IPS-15b (cell line): Measurements from ENCODE around the gene ASTN2.

Source experiments
- H3K27me3 ChIP-seq: one replicate; pipeline ENCODE4 v1.6.1; 2013; ENCODE audit warnings: low read length; ENCODE audit not compliant: control insufficient read depth, insufficient read depth
- H3K36me3 ChIP-seq: one replicate; pipeline ENCODE4 v1.6.1; 2013; ENCODE audit warnings: low read length; ENCODE audit not compliant: control insufficient read depth, insufficient read depth
- H3K4me1 ChIP-seq: one replicate; pipeline ENCODE4 v1.6.1; 2013; ENCODE audit warnings: mild to moderate bottlenecking, low read length; ENCODE audit not compliant: control insufficient read depth, insufficient read depth
- H3K4me3 ChIP-seq: one replicate; pipeline ENCODE4 v1.5.1; 2013; ENCODE audit warnings: low read depth, low read length
- H3K9ac ChIP-seq: one replicate; pipeline ENCODE4 v1.6.1; 2013; ENCODE audit warnings: low read depth, mild to moderate bottlenecking, low read length
- H3K9me3 ChIP-seq: one replicate; pipeline ENCODE4 v1.6.1; 2013; ENCODE audit warnings: mild to moderate bottlenecking, low read length; ENCODE audit not compliant: control insufficient read depth, insufficient read depth

The ASTN2 gene

DNA sequence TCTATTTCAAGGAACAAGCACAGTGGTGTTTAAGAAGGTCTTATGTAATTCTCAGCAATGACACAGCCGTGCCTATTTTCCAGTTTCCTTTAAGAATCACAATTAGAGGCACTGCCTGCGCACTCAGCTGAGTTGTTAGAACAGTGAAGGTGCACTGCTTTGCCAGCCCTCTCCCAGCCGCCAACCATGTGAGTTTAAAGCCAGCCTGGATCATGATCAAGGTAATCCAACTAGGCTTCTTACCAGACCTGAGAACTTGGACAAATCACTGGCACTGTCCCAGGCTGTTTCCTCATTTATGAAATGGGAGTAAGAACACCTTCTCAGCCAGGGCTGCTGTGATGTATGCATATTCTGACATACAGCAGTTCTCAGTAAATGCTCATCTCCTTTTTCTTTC, 99.6 kb downstream of the ASTN2 start:
- Histone ChIP-seq H3K36me3 (no peaks in the 10 kb centered on the region), H3K9me3 (no peaks in the 10 kb centered on the region), H3K4me3 (no peak overlapping the region), H3K27me3 (no peaks in the 10 kb centered on the region), H3K9ac (no peak overlapping the region), H3K4me1 (peaks cover 3% of the 10 kb centered on the region)

GRCh38 chr9:117313989-117314388, 100.9 kb downstream of the ASTN2 start:
- Histone ChIP-seq H3K27me3 (no peaks in the 10 kb centered on the region), H3K4me1 (peaks cover 3% of the 10 kb centered on the region)

GRCh38 chr9:117307701-117308100, 107.2 kb downstream of the ASTN2 start:
- Histone ChIP-seq H3K27me3 (no peaks in the 10 kb centered on the region), H3K9ac (no peak overlapping the region), H3K9me3 (no peaks in the 10 kb centered on the region), H3K36me3 (no peaks in the 10 kb centered on the region), H3K4me3 (no peak overlapping the region), H3K4me1 (no peaks in the 10 kb centered on the region)

More at GRCh38 chr9:117313989-117314388, 100.9 kb downstream of the ASTN2 start:
- no peak overlapping the region for H3K9ac ChIP-seq
- H3K9me3 ChIP-seq = no peaks in the 10 kb centered on the region
- H3K36me3 ChIP-seq = no peaks in the 10 kb centered on the region
- no peak overlapping the region for H3K4me3 ChIP-seq

- no peaks in the 10 kb centered on the region for H3K36me3 ChIP-seq
- no peaks in the 10 kb centered on the region for H3K27me3 ChIP-seq
- peaks cover 5% of the 10 kb centered on the region for H3K4me1 ChIP-seq
- H3K4me3 ChIP-seq = no peak overlapping the region
- H3K9me3 ChIP-seq = no peaks in the 10 kb centered on the region
- no peak overlapping the region for H3K9ac ChIP-seq
These were observed 108.8 kb downstream of the ASTN2 start for GRCh38 chr9:117306032-117306431.

- Histone ChIP-seq H3K4me3 (no peak overlapping the region), H3K36me3 (no peaks in the 10 kb centered on the region), H3K9me3 (no peaks in the 10 kb centered on the region), H3K4me1 (peaks cover 5% of the 10 kb centered on the region), H3K27me3 (no peaks in the 10 kb centered on the region), H3K9ac (no peak overlapping the region)
These were observed 109.4 kb downstream of the ASTN2 start for GRCh38 chr9:117305454-117305853.

GRCh38 chr9:117304549-117304948, 110.3 kb downstream of the ASTN2 start:
- no peaks in the 10 kb centered on the region for H3K36me3 ChIP-seq
- H3K27me3 ChIP-seq = no peaks in the 10 kb centered on the region
- no peak overlapping the region for H3K4me3 ChIP-seq
- H3K4me1 ChIP-seq = peaks cover 5% of the 10 kb centered on the region
- no peaks in the 10 kb centered on the region for H3K9me3 ChIP-seq
- H3K9ac ChIP-seq = no peak overlapping the region

DNA sequence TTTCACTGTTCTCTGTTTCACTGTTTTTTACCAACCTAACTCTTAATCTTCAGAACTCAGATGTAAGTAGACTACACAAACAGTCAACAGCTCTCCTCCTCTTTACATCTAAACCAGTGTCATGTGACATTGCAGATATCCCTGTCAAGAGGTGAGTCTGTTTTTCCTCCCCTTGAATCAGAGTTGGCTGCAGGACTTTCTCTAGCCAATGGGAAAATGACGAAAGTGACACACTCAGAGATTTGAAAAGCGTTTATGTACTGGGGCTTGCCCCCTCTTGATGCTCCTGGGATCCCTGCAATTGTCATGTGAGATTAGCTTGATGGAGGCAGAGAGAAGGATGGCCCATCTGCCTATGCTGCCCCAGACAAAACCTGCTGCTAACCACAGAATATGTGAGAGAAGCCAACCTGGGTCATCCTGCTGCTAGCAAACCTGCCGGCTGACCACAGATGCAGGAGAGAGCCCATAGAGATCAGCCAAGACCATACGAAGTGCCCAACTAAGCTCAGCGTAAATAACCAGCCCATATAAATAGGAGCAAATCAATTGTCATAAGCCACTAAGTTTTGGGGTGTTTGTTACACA, 111.1 kb downstream of the ASTN2 start:
- Histone ChIP-seq H3K4me1 (peaks cover 5% of the 10 kb centered on the region), H3K4me3 (no peak overlapping the region), H3K9me3 (no peaks in the 10 kb centered on the region), H3K27me3 (no peaks in the 10 kb centered on the region), H3K36me3 (no peaks in the 10 kb centered on the region), H3K9ac (no peak overlapping the region)

DNA sequence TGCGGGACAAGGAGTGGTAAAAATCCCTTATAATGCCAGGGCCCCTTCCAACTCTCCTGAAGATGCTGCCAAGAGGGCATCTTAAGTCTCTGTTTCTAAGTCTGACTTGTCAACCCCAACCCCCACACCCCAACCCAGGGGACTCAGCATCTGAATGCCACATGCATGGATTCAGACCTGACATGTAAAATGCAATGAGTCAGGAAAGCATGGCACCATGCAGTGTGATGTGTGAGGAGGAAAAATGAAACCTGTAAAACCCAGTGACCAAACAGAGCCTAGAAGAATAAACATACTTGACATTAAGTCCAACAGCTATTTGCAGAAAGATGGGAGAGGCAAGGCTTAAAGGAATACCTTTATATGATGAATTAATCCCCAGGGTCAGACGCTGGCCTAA, 112.4 kb downstream of the ASTN2 start:
- H3K4me3 ChIP-seq = no peak overlapping the region
- no peaks in the 10 kb centered on the region for H3K27me3 ChIP-seq
- H3K4me1 ChIP-seq = peaks cover 5% of the 10 kb centered on the region
- no peaks in the 10 kb centered on the region for H3K9me3 ChIP-seq
- H3K36me3 ChIP-seq = no peaks in the 10 kb centered on the region
- no peak overlapping the region for H3K9ac ChIP-seq

DNA sequence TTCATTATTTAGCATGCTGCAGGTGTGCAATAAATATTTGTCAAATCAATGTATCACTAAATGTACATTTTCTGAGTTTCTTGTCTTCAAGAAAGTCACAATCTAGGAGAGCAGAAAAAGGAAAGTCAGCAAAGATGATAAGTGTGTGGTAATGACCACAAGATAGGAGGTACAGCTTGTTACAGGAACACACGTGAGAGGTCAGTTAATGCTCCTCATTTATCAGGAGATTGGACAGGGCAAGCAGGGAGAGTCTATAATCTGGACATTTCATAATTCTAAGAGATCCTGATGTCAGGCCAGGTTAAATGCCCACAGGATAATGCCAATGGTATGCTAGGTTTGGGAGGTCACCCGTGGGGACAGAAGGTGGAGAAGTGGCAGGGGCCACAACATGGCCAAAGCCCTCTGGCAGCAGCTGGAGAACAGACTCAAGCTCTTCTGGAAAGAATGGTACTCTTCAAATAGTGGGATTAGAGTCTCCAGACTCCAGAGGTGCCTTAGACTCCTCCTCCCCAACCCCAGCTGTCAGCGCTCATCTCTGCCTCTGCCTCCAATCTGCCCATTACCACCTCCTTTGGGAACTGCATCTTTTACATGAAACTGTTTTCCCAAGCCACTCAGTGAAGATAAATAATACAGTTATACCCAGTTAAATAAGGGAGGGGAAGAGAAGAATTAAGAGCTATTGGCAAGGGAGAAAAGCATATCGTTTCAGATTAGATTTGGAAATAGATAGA, 114.3 kb downstream of the ASTN2 start:
- H3K9ac ChIP-seq = no peak overlapping the region

DNA sequence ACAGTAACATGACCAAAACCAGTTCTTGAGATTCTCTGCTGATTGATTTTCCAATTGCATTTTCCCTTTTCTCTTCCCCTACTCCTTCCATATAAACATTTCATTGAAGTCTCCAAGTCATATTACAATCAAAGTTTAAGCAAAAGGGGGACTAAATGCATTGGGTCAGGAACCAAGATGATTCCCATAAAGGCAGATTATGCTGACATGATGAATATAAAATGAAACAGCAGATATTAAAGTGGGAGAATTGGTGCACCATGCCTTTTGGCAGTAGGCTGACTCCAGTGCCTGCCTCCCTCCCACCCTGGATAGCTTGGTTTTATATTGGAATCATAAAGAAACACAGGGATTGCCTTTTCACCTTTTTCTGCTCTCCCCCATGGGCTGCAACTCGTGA, 118.4 kb downstream of the ASTN2 start:
- no peaks in the 10 kb centered on the region for H3K36me3 ChIP-seq
- H3K9me3 ChIP-seq = no peaks in the 10 kb centered on the region
- H3K4me1 ChIP-seq = peaks cover 2% of the 10 kb centered on the region
- no peak overlapping the region for H3K9ac ChIP-seq
- no peaks in the 10 kb centered on the region for H3K27me3 ChIP-seq
- no peak overlapping the region for H3K4me3 ChIP-seq

More for the DNA sequence above, 114.3 kb downstream of the ASTN2 start:
- H3K4me3 ChIP-seq = no peak overlapping the region
- H3K4me1 ChIP-seq = peaks cover 5% of the 10 kb centered on the region
- H3K36me3 ChIP-seq = no peaks in the 10 kb centered on the region
- H3K27me3 ChIP-seq = no peaks in the 10 kb centered on the region
- H3K9me3 ChIP-seq = no peaks in the 10 kb centered on the region

DNA sequence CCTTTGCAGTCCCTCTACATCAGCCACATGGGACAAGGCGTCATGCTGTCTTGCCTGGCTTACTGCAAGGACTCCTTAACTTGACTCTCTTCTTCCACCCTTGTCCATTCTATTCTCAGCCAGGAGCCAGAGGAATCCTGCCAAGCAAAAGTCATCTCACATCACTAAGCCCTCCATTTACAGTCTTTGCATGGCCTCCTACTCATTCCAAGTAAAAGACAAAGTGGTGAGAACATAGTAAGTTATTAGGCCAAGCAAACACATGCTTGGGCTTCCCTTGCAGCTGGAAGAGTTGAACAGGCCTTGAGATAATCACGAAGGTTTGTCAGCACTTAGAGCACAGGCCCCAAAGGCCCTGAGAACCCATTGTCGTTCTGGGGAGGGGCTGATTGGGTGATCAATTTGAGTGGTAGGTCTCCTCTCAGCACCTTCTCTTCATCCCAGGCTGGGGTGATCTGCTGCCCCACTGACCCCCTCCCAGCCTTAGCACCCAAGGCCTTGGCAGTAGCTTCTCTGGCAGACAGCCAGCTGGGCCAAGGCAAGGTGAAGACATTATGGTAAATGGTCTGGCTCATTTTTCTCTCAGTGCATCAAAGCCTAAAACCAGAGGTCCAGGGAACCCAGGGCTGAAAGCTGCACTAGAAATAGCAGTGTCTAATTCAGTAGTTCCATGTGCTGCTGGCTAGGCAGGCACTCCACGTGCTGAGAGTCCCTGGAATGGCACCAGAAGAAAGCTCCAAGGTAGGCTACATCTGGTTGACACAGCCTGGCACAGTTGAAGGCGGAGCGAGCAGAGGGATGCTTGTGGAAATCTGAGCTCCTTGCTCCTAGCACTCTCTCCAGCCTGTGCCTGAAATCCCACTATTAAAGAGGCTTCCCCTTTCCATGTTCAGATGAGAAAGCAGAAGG, 121.4 kb downstream of the ASTN2 start:
- Histone ChIP-seq H3K4me1 (no peaks in the 10 kb centered on the region), H3K36me3 (no peaks in the 10 kb centered on the region), H3K4me3 (no peak overlapping the region), H3K27me3 (no peaks in the 10 kb centered on the region), H3K9ac (no peak overlapping the region), H3K9me3 (no peaks in the 10 kb centered on the region)
